Measurements from ENCODE around the gene GPR137B.

GPR137B gene

GRCh38 chr1:236108027-236108648 lies 34.2 kb upstream of the GPR137B start:
- TF ChIP-seq CTCF (IDR thresholded peaks at IDR 0.05; ENCODE audit: extremely low read depth, insufficient read depth, missing control alignments), result no peak
- no peak for DNase-seq (ENCODE audit: low spot score)
- in situ Hi-C loops (cut with MboI; ENCODE audit: low pct_unique_long_range_greater_than_20kb, low sequenced_read_pairs, unreplicated experiment), result loop anchor here (25.0 kb wide), 2 partner anchors 754 to 1279 kb away; no protein-coding TSS in a partner anchor

GRCh38 chr1:236110137-236110536 lies 32.2 kb upstream of the GPR137B start:
- no peak for DNase-seq (ENCODE audit: low spot score)
- in situ Hi-C loops (cut with MboI; ENCODE audit: low pct_unique_long_range_greater_than_20kb, low sequenced_read_pairs, unreplicated experiment), result loop anchor here (10.0 to 25.0 kb wide), 3 partner anchors 385 to 1277 kb away; no protein-coding TSS in a partner anchor
- no peak for TF ChIP-seq CTCF (IDR thresholded peaks at IDR 0.05; ENCODE audit: extremely low read depth, insufficient read depth, missing control alignments)

- in situ Hi-C loops (cut with MboI; ENCODE audit: low pct_unique_long_range_greater_than_20kb, low sequenced_read_pairs, unreplicated experiment), result loop anchor here (10.0 to 25.0 kb wide), 3 partner anchors 383 to 1276 kb away; no protein-coding TSS in a partner anchor
- no peak for DNase-seq (ENCODE audit: low spot score)
- TF ChIP-seq CTCF (IDR thresholded peaks at IDR 0.05; ENCODE audit: extremely low read depth, insufficient read depth, missing control alignments), result no peak
These were observed 30.6 kb upstream of the GPR137B start for GRCh38 chr1:236111527-236112331.

- in situ Hi-C loops (cut with MboI; ENCODE audit: low pct_unique_long_range_greater_than_20kb, low sequenced_read_pairs, unreplicated experiment), result loop anchor here (10.0 to 25.0 kb wide), 3 partner anchors 383 to 1275 kb away; no protein-coding TSS in a partner anchor
These were observed 30.1 kb upstream of the GPR137B start for GRCh38 chr1:236112332-236112627.

GRCh38 chr1:236113324-236114032 lies 28.9 kb upstream of the GPR137B start:
- in situ Hi-C loops (cut with MboI; ENCODE audit: low pct_unique_long_range_greater_than_20kb, low sequenced_read_pairs, unreplicated experiment), result loop anchor here (10.0 to 25.0 kb wide), 3 partner anchors 381 to 1274 kb away; no protein-coding TSS in a partner anchor
- no peak for TF ChIP-seq CTCF (IDR thresholded peaks at IDR 0.05; ENCODE audit: extremely low read depth, insufficient read depth, missing control alignments)

More at GRCh38 chr1:236112332-236112627, 30.1 kb upstream of the GPR137B start:
- TF ChIP-seq CTCF (IDR thresholded peaks at IDR 0.05; ENCODE audit: extremely low read depth, insufficient read depth, missing control alignments), result no peak
- no peak for DNase-seq (ENCODE audit: low spot score)

GRCh38 chr1:236114076-236114747 lies 28.1 kb upstream of the GPR137B start:
- in situ Hi-C loops (cut with MboI; ENCODE audit: low pct_unique_long_range_greater_than_20kb, low sequenced_read_pairs, unreplicated experiment), result loop anchor here (10.0 to 25.0 kb wide), 3 partner anchors 381 to 1273 kb away; no protein-coding TSS in a partner anchor
- TF ChIP-seq CTCF (IDR thresholded peaks at IDR 0.05; ENCODE audit: extremely low read depth, insufficient read depth, missing control alignments), result no peak
- no peak for DNase-seq (ENCODE audit: low spot score)

More at GRCh38 chr1:236113324-236114032, 28.9 kb upstream of the GPR137B start:
- no peak for DNase-seq (ENCODE audit: low spot score)
